HUES48 (cell line): ENCODE measurements around the gene KRTAP4-3.
"Not testable (repeated sequence)": the region's sequence is repeated elsewhere in the genome, so short reads cannot be mapped to it uniquely, and the experiment has no call there.

ENCODE experiments used
- H3K27ac ChIP-seq: one replicate; pipeline ENCODE4 v1.7.0; 2013; ENCODE audit warnings: low read depth, low read length, inconsistent platforms
- H3K27me3 ChIP-seq: 2 replicates; pipeline ENCODE4 v1.6.1; 2013; ENCODE audit warnings: mild to moderate bottlenecking, low read length; ENCODE audit not compliant: control insufficient read depth, insufficient read depth
- H3K36me3 ChIP-seq: 2 replicates; pipeline ENCODE4 v1.6.1; 2013; ENCODE audit warnings: low read length; ENCODE audit not compliant: control insufficient read depth, insufficient read depth
- H3K4me1 ChIP-seq: 2 replicates; pipeline ENCODE4 v1.6.1; 2013; ENCODE audit warnings: mild to moderate bottlenecking, low read length; ENCODE audit not compliant: control insufficient read depth, insufficient read depth
- H3K4me3 ChIP-seq: 2 replicates; pipeline ENCODE4 v1.5.1; 2013; ENCODE audit warnings: mild to moderate bottlenecking, low read depth, low read length
- H3K9ac ChIP-seq: 2 replicates; pipeline ENCODE4 v1.6.1; 2013; ENCODE audit warnings: mild to moderate bottlenecking, low read depth, low read length, moderate library complexity
- H3K9me3 ChIP-seq: 2 replicates; pipeline ENCODE4 v1.6.1; 2013; ENCODE audit warnings: low read length; ENCODE audit not compliant: control insufficient read depth, insufficient read depth

The KRTAP4-3 gene

DNA sequence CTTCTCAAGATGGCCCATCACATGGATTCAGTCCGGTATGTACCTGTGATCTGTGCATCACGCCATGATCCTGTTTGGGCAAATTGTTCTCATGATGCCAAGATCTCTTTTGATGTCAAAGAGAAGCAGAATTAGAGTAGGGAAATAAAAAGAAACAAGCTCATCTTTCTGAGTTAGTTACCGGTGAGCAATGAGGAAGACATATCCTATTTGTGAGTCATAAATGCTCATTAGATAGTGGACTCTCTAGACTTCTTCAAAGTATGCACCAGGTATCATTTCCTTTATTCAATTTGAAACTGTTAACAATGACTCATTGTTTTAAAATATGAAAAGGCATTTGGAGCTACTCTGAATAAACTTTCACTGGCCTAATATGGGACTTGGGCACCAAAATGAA is 36.0 kb downstream of the KRTAP4-3 start:
- no peaks in the 10 kb centered on the region for H3K4me1 ChIP-seq
- H3K27ac ChIP-seq: no peak overlapping the region
- no peak overlapping the region for H3K4me3 ChIP-seq
- H3K36me3 ChIP-seq: no peaks in the 10 kb centered on the region
- no peak overlapping the region for H3K9ac ChIP-seq
- no peaks in the 10 kb centered on the region for H3K27me3 ChIP-seq
- H3K9me3 ChIP-seq: no peaks in the 10 kb centered on the region

GRCh38 chr17:41127371-41127770 is 40.6 kb downstream of the KRTAP4-3 start:
- Histone ChIP-seq H3K4me3 (no peak overlapping the region), H3K27ac (no peak overlapping the region), H3K27me3 (no peaks in the 10 kb centered on the region), H3K36me3 (no peaks in the 10 kb centered on the region), H3K9me3 (peaks cover 3% of the 10 kb centered on the region; the same call in 1 of the 2 replicates), H3K4me1 (no peaks in the 10 kb centered on the region), H3K9ac (no peak overlapping the region)

GRCh38 chr17:41126412-41126811 is 41.6 kb downstream of the KRTAP4-3 start:
- no peak overlapping the region for H3K4me3 ChIP-seq
- no peak overlapping the region for H3K9ac ChIP-seq
- peaks cover 3% of the 10 kb centered on the region; the same call in 1 of the 2 replicates for H3K9me3 ChIP-seq
- H3K27ac ChIP-seq: no peak overlapping the region
- no peaks in the 10 kb centered on the region for H3K27me3 ChIP-seq
- no peaks in the 10 kb centered on the region for H3K36me3 ChIP-seq
- no peaks in the 10 kb centered on the region for H3K4me1 ChIP-seq

GRCh38 chr17:41125064-41125463 is 43.0 kb downstream of the KRTAP4-3 start:
- no peak overlapping the region for H3K9ac ChIP-seq
- no peak overlapping the region for H3K4me3 ChIP-seq
- H3K36me3 ChIP-seq: no peaks in the 10 kb centered on the region
- H3K27ac ChIP-seq: no peak overlapping the region
- no peaks in the 10 kb centered on the region for H3K27me3 ChIP-seq
- H3K9me3 ChIP-seq: peaks cover 3% of the 10 kb centered on the region; the same call in 1 of the 2 replicates
- no peaks in the 10 kb centered on the region for H3K4me1 ChIP-seq

DNA sequence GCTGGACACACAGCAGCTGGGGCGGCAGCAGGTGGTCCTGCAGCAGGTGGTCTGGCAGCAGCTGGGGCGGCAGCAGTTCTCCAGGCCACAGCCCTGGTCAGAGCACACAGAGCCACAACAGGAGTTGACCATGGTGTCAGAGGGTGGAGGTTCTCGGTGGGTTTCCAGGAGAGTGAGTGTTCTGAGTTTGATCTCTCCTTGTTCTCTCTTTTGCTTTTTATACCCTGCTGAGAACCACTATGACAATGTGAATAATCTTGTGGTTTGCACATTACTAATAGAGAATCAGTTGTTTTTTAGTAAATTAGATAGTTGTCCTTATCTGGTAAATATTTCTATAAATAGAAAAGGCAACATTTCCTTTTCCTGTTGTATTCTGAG is 44.0 kb downstream of the KRTAP4-3 start, which contains the start of gene KRTAP4-12:
Gene KRTAP4-12, minus strand, starts transcription at position 192 of the 381 bp plus-strand sequence. Its CDS starts 60 bp downstream, at position 132.
- not testable (repeated sequence) for H3K4me1 ChIP-seq, H3K27me3 ChIP-seq, H3K27ac ChIP-seq, H3K9me3 ChIP-seq, H3K36me3 ChIP-seq, H3K9ac ChIP-seq, H3K4me3 ChIP-seq

DNA sequence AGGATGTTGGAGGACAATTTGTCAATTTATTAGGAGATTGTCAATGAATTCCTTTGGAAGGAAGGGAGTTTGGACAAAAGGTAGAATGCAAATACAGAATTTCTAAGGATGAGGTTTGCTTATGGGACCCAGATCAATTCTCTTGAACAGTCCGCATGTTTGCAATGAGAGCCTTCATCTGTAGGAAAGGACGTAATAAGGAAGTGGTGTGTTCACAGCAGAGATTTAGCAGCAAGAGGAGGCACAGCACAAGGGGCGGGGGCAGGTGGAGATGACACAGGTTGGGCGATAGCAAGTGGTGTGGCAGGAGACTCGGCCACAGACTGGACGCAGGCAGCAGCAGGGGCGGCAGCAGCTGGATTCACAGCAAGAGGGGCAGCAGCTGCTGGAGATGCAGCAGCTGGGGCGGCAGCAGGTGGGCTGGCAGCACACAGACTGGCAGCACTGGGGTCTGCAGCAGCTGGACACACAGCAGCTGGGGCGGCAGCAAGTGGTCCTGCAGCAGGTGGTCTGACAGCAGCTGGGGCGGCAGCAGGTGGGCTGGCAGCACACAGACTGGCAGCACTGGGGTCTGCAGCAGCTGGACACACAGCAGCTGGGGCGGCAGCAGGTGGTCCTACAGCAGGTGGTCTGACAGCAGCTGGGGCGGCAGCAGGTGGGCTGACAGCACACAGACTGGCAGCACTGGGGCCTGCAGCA is 44.6 kb downstream of the KRTAP4-3 start:
- not testable (repeated sequence) for H3K4me3 ChIP-seq, H3K9me3 ChIP-seq, H3K36me3 ChIP-seq

GRCh38 chr17:41121742-41122141 is 46.3 kb downstream of the KRTAP4-3 start:
- no peaks in the 10 kb centered on the region for H3K36me3 ChIP-seq
- H3K4me1 ChIP-seq: no peaks in the 10 kb centered on the region
- H3K4me3 ChIP-seq: no peak overlapping the region
- H3K27me3 ChIP-seq: no peaks in the 10 kb centered on the region
- H3K9ac ChIP-seq: no peak overlapping the region
- H3K9me3 ChIP-seq: peaks cover 3% of the 10 kb centered on the region; the same call in 1 of the 2 replicates
- H3K27ac ChIP-seq: no peak overlapping the region

More for the DNA sequence above, 44.6 kb downstream of the KRTAP4-3 start:
- H3K27me3 ChIP-seq, H3K27ac ChIP-seq, H3K9ac ChIP-seq, H3K4me1 ChIP-seq: not testable (repeated sequence)

- not testable (repeated sequence) for H3K27ac ChIP-seq, H3K4me3 ChIP-seq, H3K4me1 ChIP-seq, H3K9ac ChIP-seq, H3K27me3 ChIP-seq, H3K9me3 ChIP-seq, H3K36me3 ChIP-seq
These were observed 48.0 kb downstream of the KRTAP4-3 start for GRCh38 chr17:41119696-41120690.

DNA sequence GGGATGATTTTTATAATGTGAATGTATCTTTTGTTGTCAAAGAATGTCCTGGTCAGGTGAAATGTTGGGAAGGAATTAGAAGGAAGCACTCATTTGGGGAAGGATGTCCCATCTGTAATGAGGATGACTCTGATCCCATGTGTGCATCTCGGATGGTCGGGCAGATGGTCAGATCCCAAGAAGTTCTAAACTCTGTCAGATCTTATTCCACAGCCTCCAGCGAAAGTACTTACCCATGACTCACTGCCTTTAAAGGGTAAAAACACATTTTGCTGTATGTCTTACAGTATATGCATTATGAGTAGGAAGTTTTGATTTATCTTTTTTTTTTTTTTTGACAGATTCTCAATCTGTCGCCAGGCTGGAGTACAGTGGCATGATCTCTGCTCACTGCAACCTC is 49.3 kb downstream of the KRTAP4-3 start:
- H3K9ac ChIP-seq: no peak overlapping the region
- no peaks in the 10 kb centered on the region for H3K27me3 ChIP-seq
- no peaks in the 10 kb centered on the region; the same call in 1 of the 2 replicates for H3K9me3 ChIP-seq
- no peaks in the 10 kb centered on the region for H3K4me1 ChIP-seq
- H3K4me3 ChIP-seq: no peak overlapping the region
- no peak overlapping the region for H3K27ac ChIP-seq
- no peaks in the 10 kb centered on the region for H3K36me3 ChIP-seq

DNA sequence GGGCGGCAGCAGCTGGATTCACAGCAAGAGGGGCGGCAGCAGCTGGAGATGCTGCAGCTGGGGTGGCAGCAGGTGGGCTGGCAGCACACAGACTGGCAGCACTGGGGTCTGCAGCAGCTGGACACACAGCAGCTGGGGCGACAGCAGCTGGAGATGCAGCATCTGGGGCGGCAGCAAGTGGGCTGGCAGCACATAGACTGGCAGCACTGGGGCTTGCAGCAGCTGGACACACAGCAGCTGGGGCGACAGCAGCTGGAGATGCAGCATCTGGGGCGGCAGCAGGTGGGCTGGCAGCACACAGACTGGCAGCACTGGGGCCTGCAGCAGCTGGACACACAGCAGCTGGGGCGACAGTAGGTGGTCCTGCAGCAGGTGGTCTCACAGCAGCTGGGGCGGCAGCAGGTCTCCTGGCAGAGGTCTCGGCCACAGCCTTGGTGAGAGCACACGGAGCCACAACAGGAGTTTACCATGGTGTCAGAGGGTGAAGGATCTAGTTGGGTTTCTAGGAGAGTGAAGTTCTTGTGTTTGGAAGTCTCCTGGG is 50.1 kb downstream of the KRTAP4-3 start, which contains the start of gene KRTAP4-11:
Gene KRTAP4-11, minus strand, starts transcription at position 528 of the 541 bp plus-strand sequence. Its CDS starts 58 bp downstream, at position 470.
- H3K4me1 ChIP-seq, H3K27ac ChIP-seq, H3K4me3 ChIP-seq, H3K27me3 ChIP-seq, H3K9ac ChIP-seq, H3K9me3 ChIP-seq, H3K36me3 ChIP-seq: not testable (repeated sequence)
